HFFc6 (cell line): ENCODE data around the gene EMP3. TPM values are rescaled to one million over a fixed set of nuclear protein-coding genes. Genes with fewer than 3 reads are reported as not detected.
"Not testable (repeated sequence)": the region's sequence is repeated elsewhere in the genome, so short reads cannot be mapped to it uniquely, and the experiment has no call there.

Experiments used
- DNase-seq: peaks from one replicate; pipeline ENCODE4 v3.0.0-alpha.2; 2018
- H3K27ac Mint-ChIP-seq: 2 replicates; pipeline ENCODE4 v1.8.0; 2020; ENCODE audit warnings: mild to moderate bottlenecking, mixed read lengths
- H3K27me3 Mint-ChIP-seq: 2 replicates; pipeline ENCODE4 v1.8.0; 2021; ENCODE audit warnings: mild to moderate bottlenecking, moderate library complexity, mixed read lengths; ENCODE audit not compliant: insufficient read depth
- H3K36me3 Mint-ChIP-seq: 2 replicates; pipeline ENCODE4 v1.8.0; 2021; ENCODE audit warnings: low read depth, mixed read lengths
- H3K4me1 Mint-ChIP-seq: 2 replicates; pipeline ENCODE4 v1.8.0; 2020; ENCODE audit warnings: low read depth, mixed read lengths
- H3K4me3 Mint-ChIP-seq: 2 replicates; pipeline ENCODE4 v1.8.0; 2020; ENCODE audit warnings: mild to moderate bottlenecking, moderate library complexity, mixed read lengths
- H3K9me3 Mint-ChIP-seq: 2 replicates; pipeline ENCODE4 v1.8.0; 2020; ENCODE audit warnings: mild to moderate bottlenecking, mixed read lengths
- total RNA-seq, 6 experiments: library from RNA; stranded (reverse); fragmentation: NEBNext Ultra II Directional; extraction: Animal tissue kit (Norgen Biotek cat#: 25700); gene quantifications; 2 replicates in 1 of 6; 3 replicates in 5 of 6; pipeline ENCODE4 v1.2.3, GENCODE V29; 2021
- TF ChIP-seq, protein P1 (sequence below): fragments of 200-600 bp; sonication (generic); IDR thresholded peaks from 2 replicates; pipeline ENCODE4 v1.5.0; 2021; ENCODE audit warnings: antibody characterized with exemption, mild to moderate bottlenecking

The EMP3 gene
- total RNA-seq, 6 experiments from 2014 or later, result 471 to 574 (median 525) TPM

- no peak overlapping the region for H3K27ac Mint-ChIP-seq
- no peaks in the 10 kb centered on the region for H3K36me3 Mint-ChIP-seq
- TF ChIP-seq, protein P1, sequence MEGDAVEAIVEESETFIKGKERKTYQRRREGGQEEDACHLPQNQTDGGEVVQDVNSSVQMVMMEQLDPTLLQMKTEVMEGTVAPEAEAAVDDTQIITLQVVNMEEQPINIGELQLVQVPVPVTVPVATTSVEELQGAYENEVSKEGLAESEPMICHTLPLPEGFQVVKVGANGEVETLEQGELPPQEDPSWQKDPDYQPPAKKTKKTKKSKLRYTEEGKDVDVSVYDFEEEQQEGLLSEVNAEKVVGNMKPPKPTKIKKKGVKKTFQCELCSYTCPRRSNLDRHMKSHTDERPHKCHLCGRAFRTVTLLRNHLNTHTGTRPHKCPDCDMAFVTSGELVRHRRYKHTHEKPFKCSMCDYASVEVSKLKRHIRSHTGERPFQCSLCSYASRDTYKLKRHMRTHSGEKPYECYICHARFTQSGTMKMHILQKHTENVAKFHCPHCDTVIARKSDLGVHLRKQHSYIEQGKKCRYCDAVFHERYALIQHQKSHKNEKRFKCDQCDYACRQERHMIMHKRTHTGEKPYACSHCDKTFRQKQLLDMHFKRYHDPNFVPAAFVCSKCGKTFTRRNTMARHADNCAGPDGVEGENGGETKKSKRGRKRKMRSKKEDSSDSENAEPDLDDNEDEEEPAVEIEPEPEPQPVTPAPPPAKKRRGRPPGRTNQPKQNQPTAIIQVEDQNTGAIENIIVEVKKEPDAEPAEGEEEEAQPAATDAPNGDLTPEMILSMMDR, result no peak
- 0 out of 2 replicates have a peak, but pooled peaks cover 5% of the 10 kb centered on the region for H3K4me1 Mint-ChIP-seq
- peaks cover 11% of the 10 kb centered on the region for H3K27me3 Mint-ChIP-seq
- no peaks in the 10 kb centered on the region for H3K9me3 Mint-ChIP-seq
- no peak overlapping the region for H3K4me3 Mint-ChIP-seq
- DNase-seq, result no peak
These were observed 42.5 kb downstream of the EMP3 start for GRCh38 chr19:48367855-48368254.

DNA sequence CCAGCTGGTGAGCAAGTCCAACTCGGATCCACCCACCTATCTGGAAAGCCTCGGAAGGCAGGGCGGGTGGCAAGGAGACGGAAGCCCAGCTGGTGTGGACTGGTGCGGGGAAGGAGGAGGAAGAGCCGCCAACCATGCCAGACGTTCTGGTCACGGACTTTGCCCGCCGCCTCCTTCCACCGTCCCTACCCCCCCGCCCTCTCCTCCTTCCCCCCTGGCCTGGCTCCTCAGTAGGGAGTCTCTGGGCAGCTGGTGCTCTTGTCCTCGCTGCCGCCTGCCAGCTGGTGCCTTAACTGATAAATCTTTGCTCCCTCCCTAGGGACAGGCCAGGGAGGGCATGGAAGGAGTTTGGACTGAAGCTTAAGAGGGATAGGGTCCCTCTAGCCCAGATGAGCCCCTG is 43.6 kb downstream of the EMP3 start:
- Mint-ChIP-seq H3K4me3 (no peak overlapping the region), H3K27ac (no peak overlapping the region), H3K4me1 (0 out of 2 replicates have a peak, but pooled peaks cover 6% of the 10 kb centered on the region), H3K36me3 (no peaks in the 10 kb centered on the region), H3K27me3 (peaks cover 11% of the 10 kb centered on the region), H3K9me3 (no peaks in the 10 kb centered on the region)
- TF ChIP-seq, protein P1, result no peak
- no peak for DNase-seq

DNA sequence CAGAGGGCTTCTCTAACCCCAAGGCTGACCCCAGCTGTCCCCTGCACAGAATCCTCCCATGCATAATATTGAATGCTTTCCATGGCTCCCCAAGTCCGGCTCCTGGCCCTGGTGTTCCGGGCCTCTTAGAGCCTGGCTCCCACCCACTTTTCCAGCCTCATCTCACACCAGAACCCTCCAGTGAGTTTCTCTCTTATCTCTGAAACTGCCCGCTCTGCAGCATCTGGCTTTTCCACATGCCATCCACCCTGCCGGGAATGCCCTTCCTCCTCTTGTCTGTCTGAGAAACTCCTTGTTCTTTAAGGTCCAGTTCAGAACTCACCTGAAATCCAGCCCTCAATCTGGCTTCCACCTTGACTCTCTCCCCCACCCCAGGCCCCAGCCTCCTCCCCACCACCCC is 45.6 kb downstream of the EMP3 start:
- H3K4me3 Mint-ChIP-seq, result no peak overlapping the region
- TF ChIP-seq, protein P1, result no peak
- no peaks in the 10 kb centered on the region for H3K36me3 Mint-ChIP-seq
- no peaks in the 10 kb centered on the region for H3K9me3 Mint-ChIP-seq
- H3K27me3 Mint-ChIP-seq, result peaks cover 11% of the 10 kb centered on the region
- H3K4me1 Mint-ChIP-seq, result 0 out of 2 replicates have a peak, but pooled peaks cover 6% of the 10 kb centered on the region
- no peak for DNase-seq
- H3K27ac Mint-ChIP-seq, result no peak overlapping the region

- Mint-ChIP-seq H3K9me3 (no peaks in the 10 kb centered on the region), H3K27ac (no peak overlapping the region), H3K36me3 (no peaks in the 10 kb centered on the region), H3K27me3 (peaks cover 11% of the 10 kb centered on the region), H3K4me1 (0 out of 2 replicates have a peak, but pooled peaks cover 6% of the 10 kb centered on the region), H3K4me3 (no peak overlapping the region)
- DNase-seq, result no peak
- TF ChIP-seq, protein P1, result no peak
These were observed 46.0 kb downstream of the EMP3 start for GRCh38 chr19:48371367-48371766.

GRCh38 chr19:48371771-48372170 is 46.4 kb downstream of the EMP3 start:
- not testable (repeated sequence) for H3K27ac Mint-ChIP-seq, H3K9me3 Mint-ChIP-seq, H3K36me3 Mint-ChIP-seq, H3K4me3 Mint-ChIP-seq, DNase-seq, H3K4me1 Mint-ChIP-seq
- H3K27me3 Mint-ChIP-seq, result peaks cover 11% of the 10 kb centered on the region

DNA sequence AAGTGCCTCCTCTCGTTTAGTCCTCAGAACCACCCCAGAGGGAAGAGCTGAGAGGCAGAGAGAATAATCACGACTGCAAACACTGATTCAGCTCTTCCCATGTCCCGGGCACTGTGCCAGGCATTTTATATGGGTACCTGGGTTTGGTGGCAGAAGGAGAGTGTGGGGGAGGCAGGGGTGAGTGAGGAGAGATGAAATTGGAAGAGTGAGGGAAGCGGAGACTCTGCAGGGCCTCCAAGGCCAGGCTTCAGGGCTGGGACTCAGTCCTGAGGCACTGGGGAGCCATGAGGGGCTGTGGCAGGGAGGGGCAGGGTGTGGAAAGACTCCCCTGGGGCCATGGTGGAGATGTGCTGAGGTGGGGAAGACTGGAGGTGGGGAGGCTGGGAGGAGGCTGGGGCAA is 47.6 kb downstream of the EMP3 start:
- H3K4me3 Mint-ChIP-seq, result no peak overlapping the region
- 0 out of 2 replicates have a peak, but pooled peaks cover 6% of the 10 kb centered on the region for H3K4me1 Mint-ChIP-seq
- no peak overlapping the region for H3K27ac Mint-ChIP-seq
- no peaks in the 10 kb centered on the region for H3K36me3 Mint-ChIP-seq
- no peaks in the 10 kb centered on the region for H3K9me3 Mint-ChIP-seq
- DNase-seq, result no peak
- peaks cover 11% of the 10 kb centered on the region for H3K27me3 Mint-ChIP-seq
- TF ChIP-seq, protein P1, result no peak
